ENCODE measurements around the gene SPG7. TPM values are rescaled to one million over a fixed set of nuclear protein-coding genes. Genes with fewer than 3 reads are reported as not detected.

Gene SPG7
- total RNA-seq, 1 donor from 2014 or later: 96.1 TPM

DNA sequence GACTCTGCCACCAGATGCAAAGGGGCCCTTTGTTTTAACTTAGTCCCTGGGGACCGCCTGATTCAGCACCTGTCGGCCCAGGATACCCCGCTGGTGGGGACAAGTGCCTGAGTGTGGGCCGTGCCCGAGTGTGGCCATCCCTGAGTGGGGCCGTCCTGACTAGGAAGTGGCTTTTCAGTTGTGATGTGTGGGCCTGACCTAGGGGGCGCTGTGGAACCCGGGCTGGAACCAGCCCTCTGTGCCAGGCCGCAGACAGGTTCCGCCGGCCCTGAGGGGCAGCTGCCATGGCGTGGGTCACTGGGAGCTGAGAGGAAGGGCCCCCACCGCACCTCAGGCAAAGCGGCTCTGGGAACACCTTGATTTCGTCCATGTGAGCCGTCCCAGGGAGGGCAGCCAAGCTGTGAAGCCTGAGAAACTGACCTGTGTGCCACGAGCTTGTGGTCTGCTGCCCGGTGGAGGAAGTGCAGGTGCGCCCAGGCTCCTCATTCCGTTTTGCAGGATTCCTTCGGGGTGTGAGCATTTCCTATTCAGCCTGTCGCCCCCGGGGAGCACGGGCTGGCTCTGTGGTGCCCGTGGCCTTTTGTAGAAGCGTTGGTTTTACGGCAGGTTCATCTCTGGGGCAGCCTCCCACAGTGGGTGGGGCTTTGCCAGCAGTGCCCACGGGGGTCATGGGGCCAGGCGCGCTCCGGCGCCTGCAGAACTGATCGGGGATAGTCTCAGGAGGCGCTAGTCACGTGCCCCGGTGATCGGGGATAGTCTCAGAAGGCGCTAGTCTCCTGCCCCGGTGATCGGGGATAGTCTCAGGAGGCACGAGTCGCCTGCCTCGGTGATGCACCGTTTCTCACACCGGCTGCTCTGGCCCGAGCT, 57.5 kb downstream of the SPG7 start:
- Mint-ChIP-seq H3K27ac (ENCODE audit: unreplicated experiment) (no peak overlapping the region), H3K36me3 (ENCODE audit: low read depth, unreplicated experiment) (peaks cover 23% of the 10 kb centered on the region), H3K27me3 (ENCODE audit: low read depth, unreplicated experiment) (peaks cover 2% of the 10 kb centered on the region), H3K4me1 (ENCODE audit: low read depth, unreplicated experiment) (peaks cover 36% of the 10 kb centered on the region), H3K4me3 (ENCODE audit: unreplicated experiment) (peak overlapping the region; percentile 69), H3K9me3 (ENCODE audit: unreplicated experiment) (peaks cover 1% of the 10 kb centered on the region)
- H3K9ac ChIP-seq (ENCODE audit: low read length): peak overlapping the region; percentile 11
- H3K36me3 ChIP-seq (ENCODE audit: insufficient read depth, low read length): peaks cover 29% of the 10 kb centered on the region
- no peak overlapping the region for H3K4me3 ChIP-seq (ENCODE audit: insufficient read depth, low read depth, low read length)
- H4K20me1 ChIP-seq (ENCODE audit: insufficient read depth, low read length): peaks cover 68% of the 10 kb centered on the region
- DNase-seq (ENCODE audit: low read depth): peak; percentile 32
- H3K27me3 ChIP-seq (ENCODE audit: insufficient read depth, low read length): no peaks in the 10 kb centered on the region
- peak overlapping the region; percentile 97 for H3K4me2 ChIP-seq (ENCODE audit: low read length)
- peaks cover 44% of the 10 kb centered on the region for H3K4me1 ChIP-seq (ENCODE audit: insufficient read depth, low read length)
- H3K79me2 ChIP-seq (ENCODE audit: insufficient read depth, low read length): peaks cover 35% of the 10 kb centered on the region
- no peak for FAIRE-seq
- TF ChIP-seq EZH2 (IDR thresholded peaks at IDR 0.05; ENCODE audit: insufficient read depth, low read length) (no peak), CTCF (IDR thresholded peaks at IDR 0.05; ENCODE audit: insufficient read depth, low read depth, low read length) (peak; percentile 29)
- H3K9me3 ChIP-seq (ENCODE audit: insufficient read depth, low read depth, low read length): no peaks in the 10 kb centered on the region
- no peak overlapping the region for H3K27ac ChIP-seq (ENCODE audit: low read depth, low read length)
- H2AFZ ChIP-seq (ENCODE audit: low read depth, low read length): no peak overlapping the region

DNA sequence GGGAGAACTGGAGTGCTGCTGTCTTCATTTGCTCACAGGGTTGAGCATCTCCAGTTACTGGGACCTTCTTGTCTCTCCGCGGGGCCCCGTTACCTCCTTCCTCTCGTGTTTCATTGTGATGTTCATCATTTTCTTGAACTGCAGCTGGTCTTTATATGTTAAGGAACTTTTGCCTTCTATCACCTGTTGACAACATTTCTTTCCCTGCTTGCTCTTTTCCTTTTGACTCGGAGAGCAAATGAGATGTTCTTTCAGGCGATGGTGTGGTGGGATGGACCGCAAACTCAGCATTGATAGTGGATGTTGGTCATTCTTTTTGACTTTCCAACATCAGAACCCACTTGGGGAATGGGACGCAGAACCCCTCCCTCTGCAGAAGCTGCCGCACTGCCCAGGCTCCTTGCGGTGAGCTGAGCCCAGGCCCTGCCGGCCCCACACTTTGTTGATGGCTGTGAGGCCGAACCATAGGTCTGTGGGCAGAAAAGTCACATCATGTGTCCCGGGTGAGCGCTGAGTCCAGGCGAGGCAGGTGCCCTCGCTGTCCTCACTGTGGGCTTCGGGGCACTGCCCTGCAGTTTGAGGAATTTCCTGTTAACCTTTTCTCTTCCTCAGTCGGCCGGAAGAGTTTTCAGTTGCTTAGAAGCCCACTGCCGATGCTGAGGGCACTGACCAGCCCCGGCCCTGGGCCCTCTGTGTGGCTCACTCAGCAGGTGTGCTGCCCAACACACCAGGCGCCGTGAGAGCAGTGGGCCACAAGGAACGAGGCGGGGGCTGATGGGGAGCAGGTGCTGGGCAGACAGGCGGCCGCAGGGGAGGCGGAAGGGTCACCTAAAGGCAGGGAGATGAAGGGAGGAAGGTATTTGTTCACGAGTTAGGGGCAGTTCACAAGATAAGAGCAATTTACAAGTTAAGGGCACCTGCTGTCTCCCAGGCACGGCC, 59.7 kb downstream of the SPG7 start:
- Histone ChIP-seq H3K4me1 (ENCODE audit: insufficient read depth, low read length) (peaks cover 32% of the 10 kb centered on the region), H3K4me3 (ENCODE audit: insufficient read depth, low read depth, low read length) (no peak overlapping the region), H3K36me3 (ENCODE audit: insufficient read depth, low read length) (peaks cover 16% of the 10 kb centered on the region), H3K79me2 (ENCODE audit: insufficient read depth, low read length) (peaks cover 13% of the 10 kb centered on the region), H3K9me3 (ENCODE audit: insufficient read depth, low read depth, low read length) (no peaks in the 10 kb centered on the region), H2AFZ (ENCODE audit: low read depth, low read length) (no peak overlapping the region), H3K4me2 (ENCODE audit: low read length) (no peak overlapping the region), H3K27me3 (ENCODE audit: insufficient read depth, low read length) (no peaks in the 10 kb centered on the region), H3K9ac (ENCODE audit: low read length) (no peak overlapping the region), H4K20me1 (ENCODE audit: insufficient read depth, low read length) (peaks cover 46% of the 10 kb centered on the region), H3K27ac (ENCODE audit: low read depth, low read length) (no peak overlapping the region)
- Mint-ChIP-seq H3K4me3 (ENCODE audit: unreplicated experiment) (no peak overlapping the region), H3K27me3 (ENCODE audit: low read depth, unreplicated experiment) (peaks cover 2% of the 10 kb centered on the region), H3K27ac (ENCODE audit: unreplicated experiment) (no peak overlapping the region), H3K36me3 (ENCODE audit: low read depth, unreplicated experiment) (peaks cover 10% of the 10 kb centered on the region), H3K4me1 (ENCODE audit: low read depth, unreplicated experiment) (peaks cover 29% of the 10 kb centered on the region), H3K9me3 (ENCODE audit: unreplicated experiment) (no peaks in the 10 kb centered on the region)
- TF ChIP-seq EZH2 (IDR thresholded peaks at IDR 0.05; ENCODE audit: insufficient read depth, low read length) (no peak), CTCF (IDR thresholded peaks at IDR 0.05; ENCODE audit: insufficient read depth, low read depth, low read length) (no peak)
- FAIRE-seq: no peak
- DNase-seq (ENCODE audit: low read depth): no peak

Measured in astrocyte (in vitro differentiated cells and primary cell).